ENCODE measurements around the gene MMUT.
A peak's percentile ranks its signal among the peaks of the same experiment; 100 is the strongest.
"Not testable (repeated sequence)": the region's sequence is repeated elsewhere in the genome, so short reads cannot be mapped to it uniquely, and the experiment has no call there.

The MMUT gene

GRCh38 chr6:49462927-49463611 is at the start of gene MMUT, which contains the start of gene CENPQ:
Gene MMUT (minus strand): TSS chr6:49463253. CDS start chr6:49459466, 3,787 bp downstream.
Gene CENPQ (plus strand): TSS chr6:49463370. CDS start chr6:49470177, 6,807 bp downstream.
- DNase-seq = peak; percentile 96

- no peak for DNase-seq
Measured at GRCh38 chr6:49509342-49509741, 46.3 kb upstream of the MMUT start.

- DNase-seq = no peak
Measured at GRCh38 chr6:49506569-49507111, 43.6 kb upstream of the MMUT start.

- DNase-seq = no peak
Measured at GRCh38 chr6:49504666-49505065, 41.6 kb upstream of the MMUT start.

DNA sequence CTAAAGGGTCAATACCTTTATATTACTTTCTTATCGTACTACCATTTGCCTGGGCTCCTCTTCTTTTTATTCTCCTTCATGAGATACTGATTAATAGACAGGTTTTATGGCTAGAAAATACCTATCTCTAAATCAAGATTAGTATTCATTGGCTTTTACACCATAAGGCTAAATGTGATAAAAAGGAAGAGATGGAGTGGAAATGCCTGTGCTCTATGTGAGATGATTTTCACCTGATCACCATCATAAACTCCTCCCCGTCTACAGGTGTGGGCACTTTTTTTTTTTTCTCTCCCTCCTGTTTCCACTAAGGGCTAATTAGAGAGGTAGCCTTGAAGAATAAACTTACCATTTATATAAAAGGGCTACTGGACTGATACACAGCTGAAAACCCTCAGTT is 36.6 kb upstream of the MMUT start, which contains the start of gene GLYATL3:
GLYATL3 (plus strand) TSS at position 301 of the 400 bp plus-strand sequence. CDS start 12,068 bp downstream, outside the sequence.
- DNase-seq = no peak

- no peak for DNase-seq
Measured at GRCh38 chr6:49499126-49499525, 36.1 kb upstream of the MMUT start.

GRCh38 chr6:49497304-49497703 is 34.3 kb upstream of the MMUT start:
- no peak for DNase-seq

- no peak for DNase-seq
Measured at GRCh38 chr6:49490633-49491032, 27.6 kb upstream of the MMUT start.

DNA sequence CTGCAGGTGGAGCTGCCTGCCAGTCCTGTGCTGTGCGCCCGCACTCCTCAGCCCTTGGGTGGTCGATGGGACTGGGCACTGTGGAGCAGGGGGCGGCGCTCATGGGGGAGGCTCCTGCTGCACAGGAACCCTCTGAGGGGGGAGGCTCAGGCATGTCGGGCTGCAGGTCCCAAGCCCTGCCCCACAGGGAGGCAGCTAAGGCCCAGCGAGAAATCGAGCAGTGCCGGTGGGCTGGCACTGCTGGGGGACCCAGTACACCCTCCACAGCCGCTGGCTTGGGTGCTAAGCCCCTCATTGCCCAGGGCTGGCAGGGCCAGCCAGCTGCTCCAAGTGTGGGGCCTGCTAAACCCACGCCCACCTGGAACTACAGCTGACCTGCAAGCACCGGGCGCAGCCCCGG is 20.3 kb upstream of the MMUT start:
- not testable (repeated sequence) for DNase-seq

- peak; percentile 23 for DNase-seq
Measured at GRCh38 chr6:49481846-49482245, 18.8 kb upstream of the MMUT start.

- DNase-seq = no peak
Measured at GRCh38 chr6:49479308-49479970, 16.4 kb upstream of the MMUT start.

- not testable (repeated sequence) for DNase-seq
Measured at GRCh38 chr6:49476564-49476963, 13.5 kb upstream of the MMUT start.

DNA sequence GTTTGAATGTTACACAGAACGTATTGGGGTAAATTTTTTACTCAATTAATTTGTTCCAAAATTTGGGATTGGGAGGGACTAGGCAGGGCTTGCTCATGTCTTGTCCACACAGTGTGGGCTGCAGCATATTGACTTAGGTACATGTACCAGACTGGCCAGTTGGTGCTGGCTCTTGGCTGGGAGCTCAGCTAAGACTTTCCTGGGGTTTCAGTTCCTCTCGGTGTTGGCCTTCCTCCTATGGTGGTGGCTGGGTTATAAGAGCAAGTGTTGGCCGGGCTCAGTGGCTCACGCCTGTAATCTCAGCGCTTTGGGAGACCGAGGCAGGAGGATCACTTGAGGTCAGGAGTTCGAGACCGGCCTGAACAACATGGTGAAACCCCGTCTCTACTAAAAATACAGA is 5.0 kb upstream of the MMUT start:
- DNase-seq = no peak

DNA sequence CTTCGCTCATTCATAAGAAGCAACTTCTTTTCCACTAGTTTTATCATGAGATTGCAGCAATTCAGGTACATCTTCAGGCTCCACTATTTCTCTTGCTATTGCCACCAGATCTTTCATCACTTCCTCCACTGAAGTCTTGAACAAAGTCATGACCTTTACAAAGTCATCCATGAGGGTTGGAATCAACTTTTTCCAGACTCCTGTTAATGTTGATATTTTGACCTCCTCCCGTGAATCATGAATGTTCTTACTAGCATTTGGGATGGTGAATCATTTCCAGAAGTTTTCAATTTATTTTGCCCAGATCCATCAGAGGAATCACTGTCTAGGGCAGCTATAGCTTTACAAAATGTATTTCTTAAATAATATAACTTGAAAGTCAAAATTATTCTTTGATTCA is 1.6 kb upstream of the MMUT start:
- no peak for DNase-seq

- DNase-seq = no peak
Measured at GRCh38 chr6:49463612-49463967, 537 bp upstream of the MMUT start.

GRCh38 chr6:49462599-49462926 is 490 bp downstream of the MMUT start:
- no peak for DNase-seq

DNA sequence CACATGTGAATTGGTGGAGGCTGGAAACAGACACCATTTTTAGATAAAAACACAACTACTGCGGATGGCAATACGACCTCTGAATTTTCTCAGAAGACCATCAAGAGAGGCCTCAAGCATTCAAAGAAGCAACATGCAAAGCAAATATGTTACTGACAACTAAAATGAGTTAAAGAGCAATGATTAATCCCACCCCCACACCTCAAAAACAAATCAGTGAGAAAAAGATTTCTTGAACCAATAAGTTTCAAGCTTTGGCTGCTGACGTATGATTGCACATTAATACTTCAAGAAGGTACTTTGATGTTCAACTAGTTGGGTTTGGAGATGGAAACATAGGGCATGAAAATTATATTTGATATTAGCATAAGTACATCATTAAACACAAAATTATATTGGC is 982 bp downstream of the MMUT start:
- no peak for DNase-seq

GRCh38 chr6:49457771-49458170 is 5.3 kb downstream of the MMUT start:
- no peak for DNase-seq

GRCh38 chr6:49454787-49455709 is 8.0 kb downstream of the MMUT start:
- no peak for DNase-seq

- no peak for DNase-seq
Measured at GRCh38 chr6:49453221-49453620, 9.8 kb downstream of the MMUT start.

- no peak for DNase-seq
Measured at GRCh38 chr6:49430866-49431265, 32.2 kb downstream of the MMUT start.

GRCh38 chr6:49430187-49430586 is 32.9 kb downstream of the MMUT start:
- no peak for DNase-seq

- no peak for DNase-seq
Measured at GRCh38 chr6:49423817-49424216, 39.2 kb downstream of the MMUT start.
